Kidney epithelial cell (primary cell): ENCODE results near the gene EPN2. TPM values are rescaled to one million over a fixed set of nuclear protein-coding genes. Genes with fewer than 3 reads are reported as not detected.

ENCODE experiments used
- DNase-seq: peaks from one replicate; pipeline ENCODE4 v3.0.0-alpha.2; 2010; ENCODE audit warnings: low read depth
- H3K27me3 ChIP-seq: 2 replicates; pipeline ENCODE4 v1.6.0; 2011; ENCODE audit warnings: low read length; ENCODE audit not compliant: control insufficient read depth, insufficient read depth
- H3K36me3 ChIP-seq: 2 replicates; pipeline ENCODE4 v1.5.1; 2011; ENCODE audit warnings: low read length; ENCODE audit not compliant: control insufficient read depth, insufficient read depth
- H3K4me3 ChIP-seq: 2 replicates; pipeline ENCODE4 v1.5.1; 2011; ENCODE audit warnings: low read depth, mild to moderate bottlenecking, control low read depth, low read length
- total RNA-seq: library from RNA; depleted of rRNA; stranded (reverse); fragments of >200 nt; gene quantifications from 2 replicates; pipeline ENCODE4 v1.2.3, GENCODE V29; 2015
- TF ChIP-seq, protein P1 (sequence below): IDR thresholded peaks from 2 replicates; pipeline ENCODE4 v1.5.1; 2011; ENCODE audit warnings: mild to moderate bottlenecking, moderate library complexity, low read length, control low read depth, inconsistent platforms; ENCODE audit not compliant: insufficient read depth, poor library complexity, severe bottlenecking

The EPN2 gene
- total RNA-seq, 1 donor from 2014 or later: 13.7 TPM

- H3K27me3 ChIP-seq: no peaks in the 10 kb centered on the region
- no peaks in the 10 kb centered on the region for H3K36me3 ChIP-seq
- no peak for DNase-seq
- TF ChIP-seq, protein P1, sequence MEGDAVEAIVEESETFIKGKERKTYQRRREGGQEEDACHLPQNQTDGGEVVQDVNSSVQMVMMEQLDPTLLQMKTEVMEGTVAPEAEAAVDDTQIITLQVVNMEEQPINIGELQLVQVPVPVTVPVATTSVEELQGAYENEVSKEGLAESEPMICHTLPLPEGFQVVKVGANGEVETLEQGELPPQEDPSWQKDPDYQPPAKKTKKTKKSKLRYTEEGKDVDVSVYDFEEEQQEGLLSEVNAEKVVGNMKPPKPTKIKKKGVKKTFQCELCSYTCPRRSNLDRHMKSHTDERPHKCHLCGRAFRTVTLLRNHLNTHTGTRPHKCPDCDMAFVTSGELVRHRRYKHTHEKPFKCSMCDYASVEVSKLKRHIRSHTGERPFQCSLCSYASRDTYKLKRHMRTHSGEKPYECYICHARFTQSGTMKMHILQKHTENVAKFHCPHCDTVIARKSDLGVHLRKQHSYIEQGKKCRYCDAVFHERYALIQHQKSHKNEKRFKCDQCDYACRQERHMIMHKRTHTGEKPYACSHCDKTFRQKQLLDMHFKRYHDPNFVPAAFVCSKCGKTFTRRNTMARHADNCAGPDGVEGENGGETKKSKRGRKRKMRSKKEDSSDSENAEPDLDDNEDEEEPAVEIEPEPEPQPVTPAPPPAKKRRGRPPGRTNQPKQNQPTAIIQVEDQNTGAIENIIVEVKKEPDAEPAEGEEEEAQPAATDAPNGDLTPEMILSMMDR: no peak
- no peak overlapping the region for H3K4me3 ChIP-seq
These were observed 94.5 kb downstream of the EPN2 start for GRCh38 chr17:19331543-19332245.

DNA sequence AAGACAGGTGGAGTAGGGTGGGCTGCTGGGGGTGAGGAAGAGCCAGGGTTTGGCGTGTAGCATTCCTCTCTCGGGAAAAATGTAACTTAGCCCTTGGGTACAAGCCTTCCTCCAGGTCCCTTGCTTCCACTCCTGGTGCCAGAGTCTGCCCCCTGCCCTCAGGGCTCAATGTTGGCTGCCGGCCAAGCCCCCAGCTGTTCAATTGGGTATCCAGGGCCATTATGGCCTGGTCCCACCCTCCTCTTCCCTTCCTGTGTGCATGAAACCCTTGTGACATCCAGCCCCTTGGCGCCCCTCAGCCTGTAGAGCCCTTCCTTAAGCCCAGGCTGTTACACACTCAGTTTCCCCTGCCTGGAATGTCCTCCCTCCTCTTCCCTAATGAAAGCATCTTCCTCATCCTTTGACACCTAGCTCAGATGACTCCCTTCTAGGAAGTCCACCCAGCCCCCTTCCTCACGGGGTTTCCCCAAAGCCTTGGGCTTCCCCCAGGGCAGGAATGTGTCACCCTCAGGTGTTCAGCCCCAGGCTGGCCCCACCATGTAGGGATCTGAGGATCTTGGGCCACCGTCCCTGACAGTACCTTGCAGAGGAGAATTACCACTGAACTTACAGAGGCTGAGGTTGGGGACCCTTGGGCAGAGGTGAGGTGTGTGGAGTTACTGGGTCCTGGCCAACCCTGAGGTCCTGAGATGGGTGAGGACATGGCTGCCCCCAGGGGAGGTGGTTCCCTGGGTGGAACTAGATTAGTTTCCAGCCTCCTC lies 95.4 kb downstream of the EPN2 start:
- no peaks in the 10 kb centered on the region for H3K36me3 ChIP-seq
- no peaks in the 10 kb centered on the region for H3K27me3 ChIP-seq
- TF ChIP-seq, protein P1: no peak
- no peak overlapping the region for H3K4me3 ChIP-seq
- DNase-seq: no peak

DNA sequence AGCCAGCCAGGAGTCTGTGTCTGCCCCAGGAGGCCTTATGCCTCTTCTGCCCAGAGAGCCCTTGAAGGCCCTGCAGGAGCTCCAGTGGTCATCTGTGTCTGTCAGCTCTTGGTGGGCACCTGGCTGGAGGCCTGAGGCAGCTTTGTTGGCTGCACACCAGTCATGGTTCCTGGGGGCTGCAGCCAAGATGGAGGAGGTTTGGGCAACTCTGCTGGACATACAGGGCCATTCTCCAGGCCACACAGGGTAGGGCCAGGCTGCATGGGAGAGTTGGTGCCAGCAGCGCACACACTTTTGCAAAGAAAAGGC lies 95.9 kb downstream of the EPN2 start:
- Histone ChIP-seq H3K36me3 (no peaks in the 10 kb centered on the region), H3K4me3 (no peak overlapping the region), H3K27me3 (no peaks in the 10 kb centered on the region)
- TF ChIP-seq, protein P1: no peak
- DNase-seq: no peak

DNA sequence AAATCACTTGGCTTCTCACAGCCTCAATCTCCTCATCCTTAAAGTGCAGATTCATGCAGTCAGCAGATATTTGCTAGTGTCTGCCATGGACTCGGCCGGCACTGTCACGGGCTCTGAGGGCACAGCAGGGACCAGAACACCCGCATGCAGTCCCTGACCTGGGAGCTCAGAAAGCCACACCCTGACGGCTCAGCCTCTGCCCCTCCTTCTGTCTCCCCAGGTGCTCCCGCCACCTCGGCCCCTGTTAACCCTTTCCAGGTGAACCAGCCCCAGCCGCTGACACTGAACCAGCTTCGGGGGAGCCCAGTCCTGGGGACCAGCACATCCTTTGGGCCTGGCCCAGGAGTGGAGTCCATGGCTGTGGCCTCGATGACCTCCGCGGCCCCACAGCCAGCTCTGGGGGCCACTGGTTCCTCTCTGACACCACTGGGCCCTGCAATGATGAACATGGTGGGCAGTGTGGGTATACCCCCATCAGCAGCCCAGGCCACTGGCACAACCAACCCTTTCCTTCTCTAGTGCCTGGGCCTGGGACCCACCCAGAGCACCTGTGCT lies 96.6 kb downstream of the EPN2 start:
- TF ChIP-seq, protein P1: no peak
- H3K27me3 ChIP-seq: no peaks in the 10 kb centered on the region
- no peak for DNase-seq
- H3K36me3 ChIP-seq: no peaks in the 10 kb centered on the region
- H3K4me3 ChIP-seq: no peak overlapping the region

- H3K36me3 ChIP-seq: no peaks in the 10 kb centered on the region
- no peak for DNase-seq
- TF ChIP-seq, protein P1: no peak
- no peaks in the 10 kb centered on the region for H3K27me3 ChIP-seq
- H3K4me3 ChIP-seq: no peak overlapping the region
These were observed 97.2 kb downstream of the EPN2 start for GRCh38 chr17:19334331-19334730.
